Tibial nerve (tissue), 4 donors: ENCODE measurements around the gene SLC4A1AP. TPM values are rescaled to one million over a fixed set of nuclear protein-coding genes. Genes with fewer than 3 reads are reported as not detected.

Source experiments
- DNase-seq, 2 donors: peaks; one replicate each; pipeline ENCODE4 v3.0.0-alpha.2; 2019; ENCODE audit warnings: low spot score in 2 of 2
- H3K27ac ChIP-seq, 4 donors: fragments of 200-600 bp; sonication (generic) in 3 of 4; one replicate each; pipeline ENCODE4 v1.5.1; 2017 to 2019; ENCODE audit warnings: mild to moderate bottlenecking in 1 of 4
- H3K27me3 ChIP-seq, 2 donors: fragments of 200-600 bp; sonication (generic) in 1 of 2; one replicate each; pipeline versions ENCODE4 v1.5.1 to v1.6.0; 2017 to 2019
- H3K36me3 ChIP-seq, 3 donors: fragments of 200-600 bp; sonication (generic); one replicate each; pipeline ENCODE4 v1.5.1; 2018 to 2019
- H3K4me1 ChIP-seq, 4 donors: fragments of 200-600 bp; sonication (generic) in 3 of 4; one replicate each; pipeline ENCODE4 v1.5.1; 2017 to 2019
- H3K4me3 ChIP-seq, 4 donors: fragments of 200-600 bp; sonication (generic) in 3 of 4; one replicate each; pipeline ENCODE4 v1.5.1; 2017 to 2019; ENCODE audit warnings: mild to moderate bottlenecking in 1 of 4, moderate library complexity in 1 of 4
- H3K9me3 ChIP-seq, 4 donors: fragments of 200-600 bp; sonication (generic) in 3 of 4; one replicate each; pipeline ENCODE4 v1.5.1; 2017 to 2019
- CTCF ChIP-seq, 5 experiments: fragments of 200-600 bp in 3 of 5; fragments of 450-650 bp in 2 of 5; sonication (generic) in 3 of 5; IDR thresholded peaks; one replicate each; pipeline ENCODE4 v1.5.1; 2016 to 2019; ENCODE audit warnings: antibody characterized with exemption in 5 of 5, mild to moderate bottlenecking in 3 of 5, moderate library complexity in 2 of 5
- EP300 ChIP-seq, 2 donors: sonication (generic); formaldehyde crosslinking; IDR thresholded peaks; one replicate each; pipeline ENCODE4 v1.6.1; 2017; ENCODE audit warnings: antibody characterized with exemption in 2 of 2, mild to moderate bottlenecking in 1 of 2
- POLR2A ChIP-seq, 2 donors: fragments of 450-650 bp; IDR thresholded peaks; one replicate each; pipeline ENCODE4 v1.6.1; 2017; ENCODE audit warnings: antibody characterized with exemption in 2 of 2, mild to moderate bottlenecking in 2 of 2, moderate library complexity in 2 of 2
- WGBS, 2 donors: methylation state at CpG; one replicate each; pipeline ENCODE4 v1.1.5; 2018; 5-methylcytosine and 5-hydroxymethylcytosine counted together
- total RNA-seq, 4 donors: library from RNA; depleted of rRNA; stranded (reverse); fragments of >200 nt; gene quantifications; one replicate each; pipeline ENCODE4 v1.1.0, GENCODE V29; 2016

SLC4A1AP gene
- total RNA-seq, 4 donors from 2014 or later, result 22.9 to 31.2 (median 28.6) TPM

- no peaks in the 10 kb centered on the region for H3K9me3 ChIP-seq
- 62 to 65% methylated on average over 18 to 19 of the region's 19 CpGs for WGBS, 2 donors
- DNase-seq, result no peak
- TF ChIP-seq EP300 (IDR thresholded peaks at IDR 0.05), result no peak
- no peak for TF ChIP-seq CTCF (IDR thresholded peaks at IDR 0.05)
- no peak for TF ChIP-seq POLR2A (IDR thresholded peaks at IDR 0.05)
- no peaks in the 10 kb centered on the region for H3K27me3 ChIP-seq
- peak overlapping the region; percentile 30 to 59 (median 38) for H3K4me3 ChIP-seq
- H3K36me3 ChIP-seq, result no peaks in the 10 kb centered on the region
- H3K27ac ChIP-seq, result peak overlapping the region; percentile 37 to 88 (median 62)
- H3K4me1 ChIP-seq, result peaks cover 0 to 42% (median 8%) of the 10 kb centered on the region in 4 donors
These were observed 51.2 kb downstream of the SLC4A1AP start for GRCh38 chr2:27714851-27715291.

- peak; percentile 36 to 71 for TF ChIP-seq EP300 (IDR thresholded peaks at IDR 0.05)
- TF ChIP-seq POLR2A (IDR thresholded peaks at IDR 0.05), result peak in 1 of 2 donors; percentile 38
- no peak for TF ChIP-seq CTCF (IDR thresholded peaks at IDR 0.05)
- peak overlapping the region; percentile 30 to 59 (median 38) for H3K4me3 ChIP-seq
- 4 to 8% methylated on average over 27 to 46 of the region's 51 CpGs for WGBS, 2 donors
- H3K36me3 ChIP-seq, result no peaks in the 10 kb centered on the region
- no peaks in the 10 kb centered on the region for H3K27me3 ChIP-seq
- no peak for DNase-seq
- peaks cover 0 to 42% (median 8%) of the 10 kb centered on the region in 4 donors for H3K4me1 ChIP-seq
- H3K27ac ChIP-seq, result peak overlapping the region; percentile 37 to 88 (median 71)
- H3K9me3 ChIP-seq, result no peaks in the 10 kb centered on the region
These were observed 51.9 kb downstream of the SLC4A1AP start for GRCh38 chr2:27715318-27716210.

GRCh38 chr2:27716301-27717069 lies 52.8 kb downstream of the SLC4A1AP start:
- H3K4me3 ChIP-seq, result no peak overlapping the region
- TF ChIP-seq EP300 (IDR thresholded peaks at IDR 0.05) (no peak), CTCF (IDR thresholded peaks at IDR 0.05) (no peak), POLR2A (IDR thresholded peaks at IDR 0.05) (no peak)
- DNase-seq, result no peak
- H3K4me1 ChIP-seq, result peaks cover 0 to 40% (median 8%) of the 10 kb centered on the region in 4 donors
- H3K27me3 ChIP-seq, result no peaks in the 10 kb centered on the region
- peak overlapping the region; percentile 36 to 88 (median 58) for H3K27ac ChIP-seq
- no peaks in the 10 kb centered on the region for H3K36me3 ChIP-seq
- WGBS, 2 donors, result 60 to 62% methylated on average over 21 to 23 of the region's 25 CpGs
- no peaks in the 10 kb centered on the region for H3K9me3 ChIP-seq

GRCh38 chr2:27717070-27717795 lies 53.5 kb downstream of the SLC4A1AP start:
- no peak for TF ChIP-seq CTCF (IDR thresholded peaks at IDR 0.05)
- no peak for TF ChIP-seq POLR2A (IDR thresholded peaks at IDR 0.05)
- no peak for TF ChIP-seq EP300 (IDR thresholded peaks at IDR 0.05)
- Histone ChIP-seq H3K9me3 (no peaks in the 10 kb centered on the region), H3K4me1 (peaks cover 0 to 32% (median 8%) of the 10 kb centered on the region in 4 donors), H3K36me3 (no peaks in the 10 kb centered on the region), H3K4me3 (no peak overlapping the region), H3K27ac (peak overlapping the region in 2 of 4 donors; percentile 78 to 88), H3K27me3 (no peaks in the 10 kb centered on the region)
- no peak for DNase-seq
- WGBS, 2 donors, result 47 to 60% methylated on average over 9 of the region's 9 CpGs
